H1 (cell line): ENCODE measurements around the gene DOLK. TPM values are rescaled to one million over a fixed set of nuclear protein-coding genes. Genes with fewer than 3 reads are reported as not detected.

Source experiments
- CTCF ChIA-PET: fragments of 300-600 bp; sonication (Branson Sonifier 250); formaldehyde crosslinking; loops from one replicate; lab custom pipeline; 2021; ENCODE audit not compliant: partially characterized antibody; lab: Charles Lee
- POLR2A ChIA-PET: fragments of 300-600 bp; sonication (Branson Sonifier 250); formaldehyde crosslinking; loops from one replicate; lab custom pipeline; 2021; ENCODE audit warnings: inconsistent platforms; ENCODE audit not compliant: partially characterized antibody; lab: Charles Lee
- DNase-seq, 2 experiments: peaks; one replicate each; pipeline versions ENCODE4 v3.0.0 to v3.0.0-alpha.2; 2010 to 2022; ENCODE audit warnings: low spot score in 2 of 2, low read depth in 1 of 2, mixed read lengths in 1 of 2
- FAIRE-seq: peaks from 2 replicates; lab custom pipeline; 2011; peaks lifted over from hg19 to GRCh38; lab: Jason Lieb, UNC
- H2AFZ ChIP-seq: 2 replicates; pipeline ENCODE4 v1.8.1; 2012; ENCODE audit warnings: low read length, inconsistent platforms
- H2AK5ac ChIP-seq: 2 replicates; pipeline ENCODE4 v1.6.1; 2013; ENCODE audit warnings: low read depth, low read length
- H2BK120ac ChIP-seq: replicated peaks from 2 replicates; pipeline ENCODE3; 2013; ENCODE audit warnings: low read depth, low read length, inconsistent platforms
- H2BK12ac ChIP-seq: 2 replicates; pipeline ENCODE4 v1.6.1; 2013; ENCODE audit warnings: low read depth, low read length
- H2BK15ac ChIP-seq: 2 replicates; pipeline ENCODE4 v1.6.1; 2013; ENCODE audit warnings: low read length
- H2BK20ac ChIP-seq: 2 replicates; pipeline ENCODE4 v1.6.1; 2013; ENCODE audit warnings: low read length
- H2BK5ac ChIP-seq: 2 replicates; pipeline ENCODE4 v1.6.1; 2013; ENCODE audit warnings: low read depth, low read length
- H3K14ac ChIP-seq: 2 replicates; pipeline ENCODE4 v1.6.1; 2013; ENCODE audit warnings: inconsistent platforms; ENCODE audit not compliant: insufficient read length
- H3K18ac ChIP-seq: 2 replicates; pipeline ENCODE4 v1.6.1; 2013; ENCODE audit warnings: low read length; ENCODE audit errors: extremely low read depth
- H3K23ac ChIP-seq: 2 replicates; pipeline ENCODE4 v1.6.1; 2013; ENCODE audit warnings: inconsistent platforms; ENCODE audit not compliant: insufficient read length
- H3K23me2 ChIP-seq: 2 replicates; pipeline ENCODE4 v1.6.1; 2013; ENCODE audit warnings: low read depth, low read length
- H3K27ac ChIP-seq: 2 replicates; pipeline ENCODE4 v1.6.1; 2011; ENCODE audit warnings: low read depth, low read length, inconsistent platforms
- H3K27me3 ChIP-seq, 4 experiments: replicated peaks in 1 of 4; 1 replicate in 1 of 4; 2 replicates in 3 of 4; pipeline versions ENCODE4 v1.6.1 to v1.8.1; 2011 to 2013; ENCODE audit warnings: low read length in 3 of 4, mild to moderate bottlenecking in 3 of 4, inconsistent platforms in 2 of 4, mixed read lengths in 2 of 4, moderate library complexity in 1 of 4; ENCODE audit not compliant: control insufficient read depth in 3 of 4, insufficient read depth in 3 of 4; ENCODE audit errors: extremely low read depth in 1 of 4
- H3K36me3 ChIP-seq, 4 experiments: 2 replicates each; pipeline versions ENCODE4 v1.6.1 to v1.8.1; 2011 to 2013; ENCODE audit warnings: mild to moderate bottlenecking in 4 of 4, low read length in 3 of 4, moderate library complexity in 2 of 4, control low read depth in 1 of 4, inconsistent platforms in 1 of 4; ENCODE audit not compliant: insufficient read depth in 4 of 4, control insufficient read depth in 2 of 4
- H3K4ac ChIP-seq: replicated peaks from 2 replicates; pipeline ENCODE3; 2013; ENCODE audit warnings: low read length, low read depth, mixed read lengths, inconsistent platforms; ENCODE audit not compliant: insufficient read length
- H3K4me1 ChIP-seq, 4 experiments: replicated peaks in 1 of 4; 1 replicate in 1 of 4; 2 replicates in 3 of 4; pipeline versions ENCODE4 v1.6.1 to v1.8.1; 2011 to 2013; ENCODE audit warnings: low read length in 3 of 4, inconsistent platforms in 2 of 4, mixed read lengths in 1 of 4; ENCODE audit not compliant: insufficient read depth in 4 of 4, control insufficient read depth in 3 of 4
- H3K4me2 ChIP-seq, 2 experiments: 2 replicates each; pipeline versions ENCODE4 v1.6.1 to v1.8.1; 2011 to 2013; ENCODE audit warnings: low read depth in 2 of 2, low read length in 2 of 2, control low read depth in 1 of 2, inconsistent platforms in 1 of 2, mild to moderate bottlenecking in 1 of 2; ENCODE audit not compliant: insufficient read depth in 1 of 2
- H3K4me3 ChIP-seq, 4 experiments: fragments of 200-600, 300-600 bp in 1 of 4; sonication (generic), shearing (Covaris generic), sonication (Bioruptor Twin) in 1 of 4; 2 replicates each; pipeline versions ENCODE4 v1.5.1 to v1.8.1; 2011 to 2016; ENCODE audit warnings: low read length in 4 of 4, low read depth in 3 of 4, control low read depth in 2 of 4, inconsistent platforms in 2 of 4, mild to moderate bottlenecking in 2 of 4, mixed read lengths in 1 of 4, moderate library complexity in 1 of 4; ENCODE audit not compliant: insufficient read depth in 2 of 4; ENCODE audit errors: extremely low read depth in 1 of 4
- H3K56ac ChIP-seq: replicated peaks from 2 replicates; pipeline ENCODE3; 2013; ENCODE audit warnings: low read depth, mild to moderate bottlenecking, mixed read lengths, low read length, inconsistent platforms; ENCODE audit not compliant: insufficient read length
- H3K79me1 ChIP-seq: 2 replicates; pipeline ENCODE4 v1.6.1; 2013; ENCODE audit warnings: low read depth, low read length, control low read depth
- H3K79me2 ChIP-seq, 2 experiments: 2 replicates each; pipeline versions ENCODE4 v1.6.1 to v1.8.1; 2012 to 2013; ENCODE audit warnings: low read length in 2 of 2, mild to moderate bottlenecking in 2 of 2, inconsistent platforms in 1 of 2; ENCODE audit not compliant: insufficient read depth in 2 of 2, control insufficient read depth in 1 of 2
- H3K9ac ChIP-seq, 4 experiments: replicated peaks in 1 of 4; 1 replicate in 1 of 4; 2 replicates in 3 of 4; pipeline versions ENCODE4 v1.6.1 to v1.8.1; 2011 to 2013; ENCODE audit warnings: low read depth in 3 of 4, low read length in 3 of 4, control low read depth in 2 of 4, mild to moderate bottlenecking in 2 of 4, moderate library complexity in 2 of 4, inconsistent platforms in 1 of 4; ENCODE audit errors: extremely low read depth in 1 of 4
- H3K9me3 ChIP-seq, 2 experiments: 2 replicates each; pipeline versions ENCODE4 v1.6.1 to v1.8.1; 2012 to 2013; ENCODE audit warnings: mild to moderate bottlenecking in 2 of 2, moderate library complexity in 2 of 2, control low read depth in 1 of 2, inconsistent platforms in 1 of 2, low read depth in 1 of 2, low read length in 1 of 2, mixed read lengths in 1 of 2; ENCODE audit not compliant: insufficient read depth in 2 of 2
- H4K20me1 ChIP-seq, 2 experiments: replicated peaks in 1 of 2; 2 replicates each; pipeline versions ENCODE3 to v1.8.1; 2011 to 2013; ENCODE audit warnings: inconsistent platforms in 2 of 2, low read length in 2 of 2, mild to moderate bottlenecking in 1 of 2; ENCODE audit not compliant: insufficient read depth in 2 of 2, control insufficient read depth in 1 of 2
- H4K5ac ChIP-seq: 2 replicates; pipeline ENCODE4 v1.6.1; 2013; ENCODE audit warnings: low read length, low read depth, mixed read lengths, inconsistent platforms; ENCODE audit not compliant: insufficient read length
- H4K8ac ChIP-seq: 2 replicates; pipeline ENCODE4 v1.8.0; 2013; ENCODE audit warnings: mild to moderate bottlenecking, moderate library complexity, low read length, inconsistent platforms; ENCODE audit not compliant: insufficient read depth; ENCODE audit errors: extremely low read depth
- H4K91ac ChIP-seq: replicated peaks from 2 replicates; pipeline ENCODE3; 2013; ENCODE audit warnings: low read length, mixed read lengths, inconsistent platforms; ENCODE audit not compliant: insufficient read length
- CBX8 ChIP-seq: fragments of 300-800, 300-1000 bp; sonication (generic); IDR thresholded peaks from 2 replicates; pipeline ENCODE4 v1.7.1; 2016; ENCODE audit warnings: low read depth, low read length, borderline replicate concordance
- GTF2F1 ChIP-seq: IDR thresholded peaks from 2 replicates; pipeline ENCODE4 v1.6.1; 2012; ENCODE audit warnings: low read depth, low read length, improper control_type of control experiment, borderline replicate concordance
- POLR2A ChIP-seq, 2 experiments: IDR thresholded peaks; 1 replicate in 1 of 2; 2 replicates in 1 of 2; pipeline ENCODE4 v1.6.1; 2011; ENCODE audit warnings: low read depth in 2 of 2, low read length in 2 of 2, mild to moderate bottlenecking in 2 of 2; ENCODE audit errors: control extremely low read depth in 1 of 2
- RXRA ChIP-seq: IDR thresholded peaks from 2 replicates; pipeline ENCODE4 v1.6.1; 2011; ENCODE audit warnings: low read depth, mild to moderate bottlenecking, low read length, moderate library complexity; ENCODE audit not compliant: insufficient read depth
- SIN3A ChIP-seq, 2 experiments: IDR thresholded peaks in 1 of 2; conservative IDR thresholded peaks in 1 of 2; 2 replicates each; pipeline ENCODE4 v1.6.1; 2011 to 2012; ENCODE audit warnings: low read length in 2 of 2, improper control_type of control experiment in 1 of 2, low read depth in 1 of 2, mild to moderate bottlenecking in 1 of 2
- SIRT6 ChIP-seq: IDR thresholded peaks from one replicate; pipeline ENCODE4 v1.7.1; 2012; ENCODE audit warnings: low read length, inconsistent platforms
- SP1 ChIP-seq: IDR thresholded peaks from 2 replicates; pipeline ENCODE4 v1.6.1; 2011; ENCODE audit warnings: low read depth, low read length
- TAF1 ChIP-seq: IDR thresholded peaks from 2 replicates; pipeline ENCODE4 v1.6.1; 2011; ENCODE audit warnings: mild to moderate bottlenecking, low read depth, low read length
- TBP ChIP-seq: IDR thresholded peaks from 2 replicates; pipeline ENCODE4 v1.6.1; 2011; ENCODE audit warnings: low read depth, low read length, improper control_type of control experiment
- WGBS, 2 experiments: shearing (Covaris generic) in 1 of 2; methylation state at CpG; one replicate each; pipeline versions ENCODE4 v1.1.6 to v1.1.7; 2013 to 2015; ENCODE audit warnings: low lambda C conversion rate in 2 of 2, mixed read lengths in 2 of 2, inconsistent platforms in 1 of 2, low coverage in 1 of 2, missing lambda C conversion rate in 1 of 2; ENCODE audit not compliant: insufficient replicate concordance in 2 of 2, insufficient coverage in 1 of 2, insufficient read length in 1 of 2; ENCODE audit errors: extremely low coverage in 1 of 2, missing lambda C conversion rate in 1 of 2; 5-methylcytosine and 5-hydroxymethylcytosine counted together
- polyA plus RNA-seq, 7 experiments: library from polyadenylated mRNA; depleted of rRNA in 3 of 7; stranded (reverse) in 5 of 7; unstranded in 2 of 7; fragments of >200 nt in 5 of 7; fragments of 200-250 nt in 2 of 7; gene quantifications; 1 replicate in 5 of 7; 2 replicates in 1 of 7; 4 replicates in 1 of 7; pipeline versions ENCODE4 v1.2.1 to v1.2.3, GENCODE V29; 2011 to 2013; ENCODE audit warnings: missing spikeins in 2 of 7, mixed read lengths in 2 of 7
- total RNA-seq: library from RNA; stranded (reverse); fragmentation: NEBNext Ultra II Directional; extraction: Animal tissue kit (Norgen Biotek cat#: 25700); gene quantifications from 2 replicates; pipeline ENCODE4 v1.2.1, GENCODE V29; 2021
- TF ChIP-seq, protein P1 (sequence below), 3 experiments: IDR thresholded peaks; 1 replicate in 2 of 3; 2 replicates in 1 of 3; pipeline versions ENCODE4 v1.5.1 to v1.6.1; 2011; ENCODE audit warnings: low read length in 3 of 3, mild to moderate bottlenecking in 3 of 3, inconsistent platforms in 2 of 3, low read depth in 1 of 3, moderate library complexity in 1 of 3; ENCODE audit not compliant: insufficient read depth in 1 of 3; ENCODE audit errors: control extremely low read depth in 1 of 3

Gene DOLK
- total and polyA plus RNA-seq, 2 of the 8 experiments (the other 6 are each of a cell fraction or from before 2014, with no cell fraction given), result 17.2 to 44.3 TPM

DNA sequence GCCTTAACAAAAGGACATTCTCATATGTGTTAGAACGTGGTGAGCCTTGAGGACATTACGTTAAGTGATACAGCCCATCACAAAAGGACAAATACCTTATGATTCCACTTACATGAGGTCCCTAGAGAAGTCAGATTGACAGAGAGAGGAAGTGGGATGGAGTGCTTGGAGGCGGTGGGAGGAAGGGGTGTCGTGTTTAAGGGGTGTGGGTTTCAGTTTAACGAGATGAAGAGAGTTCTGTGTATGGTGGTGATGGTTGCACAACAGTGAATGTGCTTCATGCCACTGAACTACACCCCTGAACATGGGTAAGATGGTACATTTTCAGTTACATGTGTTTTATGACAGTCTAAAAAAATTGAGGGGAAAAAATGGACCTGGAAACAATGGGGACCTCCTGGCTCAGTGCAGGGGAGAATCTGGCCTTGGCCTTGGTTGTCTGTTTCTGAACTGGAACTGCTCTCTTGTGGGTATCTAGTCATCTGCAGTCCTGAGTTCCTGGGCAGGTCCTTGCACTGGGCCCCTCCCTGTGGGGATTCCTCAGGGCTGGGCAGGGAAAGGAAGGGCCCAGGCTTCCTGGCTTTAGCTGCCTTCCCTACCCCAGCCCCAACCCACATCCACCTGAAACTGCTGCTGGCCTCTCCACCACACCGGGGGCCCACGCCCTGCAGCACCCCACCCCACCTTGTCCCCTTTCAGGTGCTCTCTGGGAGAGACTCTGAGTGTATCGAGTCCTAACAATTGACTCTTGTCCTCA, 47.7 kb downstream of the DOLK start:
- no peak for FAIRE-seq
- Histone ChIP-seq H4K91ac (no peak overlapping the region), H3K4ac (no peak overlapping the region), H3K23ac (no peak overlapping the region), H3K27ac (no peak overlapping the region), H2AK5ac (no peak overlapping the region), H2AFZ (no peak overlapping the region), H3K79me2 (peaks cover 3 to 73% of the 10 kb centered on the region in 2 experiments; a peak in 3 of 4 replicates), H3K79me1 (peaks cover 13% of the 10 kb centered on the region), H3K4me3 (no peak overlapping the region), H3K18ac (no peak overlapping the region), H2BK20ac (no peak overlapping the region), H2BK15ac (no peak overlapping the region), H3K56ac (no peak overlapping the region), H3K23me2 (no peaks in the 10 kb centered on the region), H2BK12ac (no peak overlapping the region), H3K4me2 (no peak overlapping the region), H3K4me1 (peaks cover 0 to 15% (median 5%) of the 10 kb centered on the region in 4 experiments; a peak in 6 of 7 replicates), H3K9me3 (no peaks in the 10 kb centered on the region), H3K14ac (no peak overlapping the region), H2BK5ac (no peak overlapping the region), H3K36me3 (peaks cover 0 to 13% (median 2%) of the 10 kb centered on the region in 4 experiments; a peak in 4 of 8 replicates), H2BK120ac (no peak overlapping the region), H4K8ac (no peak overlapping the region), H3K9ac (no peak overlapping the region; a peak in 1 of 7 replicates), H4K5ac (no peak overlapping the region), H3K27me3 (no peaks in the 10 kb centered on the region), H4K20me1 (peaks cover 7 to 17% of the 10 kb centered on the region in 2 experiments)
- ChIA-PET CTCF (interaction anchor here (1.1 to 1.3 kb wide), 2 partner anchors 12 to 28 kb away, joined by 3 to 4 read pairs; no protein-coding TSS in a partner anchor), POLR2A (interaction anchor here (0.6 to 1.5 kb wide), 4 partner anchors 8 to 17 kb away, joined by 3 to 4 read pairs (median 4); partner anchors contain the start of gene LRRC8A)
- no peak for DNase-seq
- WGBS, 2 experiments, result 97% methylated on average over 8 of the region's 8 CpGs; no CpG with 5 or more reads in 1 of the 2 experiments
- TF ChIP-seq CBX8 (no peak), POLR2A (IDR thresholded peaks at IDR 0.05; ENCODE audit: control extremely low read depth in 1 of 2, low read depth in 2 of 2, low read length in 2 of 2) (no peak), TBP (no peak), SIRT6 (no peak), TAF1 (no peak), RXRA (no peak), GTF2F1 (no peak), SP1 (no peak), SIN3A (conservative IDR thresholded peaks at IDR 0.05 in 1 of 2, IDR thresholded peaks at IDR 0.05 in 1 of 2; ENCODE audit: low read depth in 1 of 2, low read length in 2 of 2) (no peak)
- TF ChIP-seq, protein P1, sequence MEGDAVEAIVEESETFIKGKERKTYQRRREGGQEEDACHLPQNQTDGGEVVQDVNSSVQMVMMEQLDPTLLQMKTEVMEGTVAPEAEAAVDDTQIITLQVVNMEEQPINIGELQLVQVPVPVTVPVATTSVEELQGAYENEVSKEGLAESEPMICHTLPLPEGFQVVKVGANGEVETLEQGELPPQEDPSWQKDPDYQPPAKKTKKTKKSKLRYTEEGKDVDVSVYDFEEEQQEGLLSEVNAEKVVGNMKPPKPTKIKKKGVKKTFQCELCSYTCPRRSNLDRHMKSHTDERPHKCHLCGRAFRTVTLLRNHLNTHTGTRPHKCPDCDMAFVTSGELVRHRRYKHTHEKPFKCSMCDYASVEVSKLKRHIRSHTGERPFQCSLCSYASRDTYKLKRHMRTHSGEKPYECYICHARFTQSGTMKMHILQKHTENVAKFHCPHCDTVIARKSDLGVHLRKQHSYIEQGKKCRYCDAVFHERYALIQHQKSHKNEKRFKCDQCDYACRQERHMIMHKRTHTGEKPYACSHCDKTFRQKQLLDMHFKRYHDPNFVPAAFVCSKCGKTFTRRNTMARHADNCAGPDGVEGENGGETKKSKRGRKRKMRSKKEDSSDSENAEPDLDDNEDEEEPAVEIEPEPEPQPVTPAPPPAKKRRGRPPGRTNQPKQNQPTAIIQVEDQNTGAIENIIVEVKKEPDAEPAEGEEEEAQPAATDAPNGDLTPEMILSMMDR (IDR thresholded peaks at IDR 0.05; ENCODE audit: control extremely low read depth in 1 of 3, insufficient read depth in 1 of 3, low read depth in 1 of 3, low read length in 3 of 3), result no peak
